ENCODE results near the gene WDR31.
A peak's percentile ranks its signal among the peaks of the same experiment; 100 is the strongest.

Gene WDR31

DNA sequence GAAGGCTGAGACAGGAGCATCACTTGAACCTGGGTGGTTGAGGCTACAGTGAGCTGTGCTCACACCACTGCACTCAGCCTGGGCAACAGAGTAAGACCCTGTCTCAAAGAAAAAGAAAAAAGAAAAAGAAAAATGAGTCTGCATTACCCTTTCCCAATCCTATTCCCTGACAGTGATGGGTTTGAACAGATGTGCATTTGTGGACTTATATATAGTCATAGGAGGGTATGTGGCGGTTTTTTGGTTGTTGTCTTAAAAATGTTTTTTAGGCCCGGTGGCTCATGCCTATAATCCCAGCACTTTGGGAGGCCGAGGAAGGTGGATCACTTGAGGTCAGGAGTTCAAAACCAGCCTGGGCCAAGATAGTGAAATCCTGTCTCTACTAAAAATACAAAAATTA is 23.3 kb upstream of the WDR31 start:
- TF ChIP-seq, protein P1, sequence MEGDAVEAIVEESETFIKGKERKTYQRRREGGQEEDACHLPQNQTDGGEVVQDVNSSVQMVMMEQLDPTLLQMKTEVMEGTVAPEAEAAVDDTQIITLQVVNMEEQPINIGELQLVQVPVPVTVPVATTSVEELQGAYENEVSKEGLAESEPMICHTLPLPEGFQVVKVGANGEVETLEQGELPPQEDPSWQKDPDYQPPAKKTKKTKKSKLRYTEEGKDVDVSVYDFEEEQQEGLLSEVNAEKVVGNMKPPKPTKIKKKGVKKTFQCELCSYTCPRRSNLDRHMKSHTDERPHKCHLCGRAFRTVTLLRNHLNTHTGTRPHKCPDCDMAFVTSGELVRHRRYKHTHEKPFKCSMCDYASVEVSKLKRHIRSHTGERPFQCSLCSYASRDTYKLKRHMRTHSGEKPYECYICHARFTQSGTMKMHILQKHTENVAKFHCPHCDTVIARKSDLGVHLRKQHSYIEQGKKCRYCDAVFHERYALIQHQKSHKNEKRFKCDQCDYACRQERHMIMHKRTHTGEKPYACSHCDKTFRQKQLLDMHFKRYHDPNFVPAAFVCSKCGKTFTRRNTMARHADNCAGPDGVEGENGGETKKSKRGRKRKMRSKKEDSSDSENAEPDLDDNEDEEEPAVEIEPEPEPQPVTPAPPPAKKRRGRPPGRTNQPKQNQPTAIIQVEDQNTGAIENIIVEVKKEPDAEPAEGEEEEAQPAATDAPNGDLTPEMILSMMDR (IDR thresholded peaks at IDR 0.05; ENCODE audit: low read depth, low read length, missing control alignments), result no peak
- H3K4me3 ChIP-seq (replicated peaks; ENCODE audit: low read depth, low read length), result no peak overlapping the region
- no peak for DNase-seq (ENCODE audit: extremely low read depth, low read depth)

GRCh38 chr9:113361304-113362018 is 21.4 kb upstream of the WDR31 start:
- H3K4me3 ChIP-seq (replicated peaks; ENCODE audit: low read depth, low read length), result no peak overlapping the region
- TF ChIP-seq, protein P1 (IDR thresholded peaks at IDR 0.05; ENCODE audit: low read depth, low read length, missing control alignments), result no peak
- DNase-seq (ENCODE audit: extremely low read depth, low read depth), result no peak

GRCh38 chr9:113360242-113360842 is 20.3 kb upstream of the WDR31 start:
- TF ChIP-seq, protein P1 (IDR thresholded peaks at IDR 0.05; ENCODE audit: low read depth, low read length, missing control alignments), result no peak
- no peak overlapping the region for H3K4me3 ChIP-seq (replicated peaks; ENCODE audit: low read depth, low read length)
- no peak for DNase-seq (ENCODE audit: extremely low read depth, low read depth)

DNA sequence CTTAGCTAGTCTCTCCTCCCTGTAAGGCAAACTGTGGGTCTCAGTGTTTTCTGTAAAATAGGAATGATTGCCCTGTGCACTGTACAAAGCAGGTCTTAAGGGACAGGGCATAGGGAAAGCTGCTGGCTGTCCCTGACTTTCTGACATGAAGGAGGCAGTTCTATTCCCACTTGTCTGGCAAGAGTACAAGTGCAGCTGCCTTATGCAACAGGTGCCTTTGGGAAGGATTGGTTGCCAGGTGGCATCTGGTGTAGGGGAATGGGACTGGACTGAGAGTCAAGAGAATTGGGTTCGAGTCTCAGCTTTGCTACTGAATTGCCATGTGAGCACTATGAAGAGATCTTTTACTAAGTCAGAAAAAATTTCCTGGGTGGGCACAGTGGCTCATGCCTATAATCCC is 19.3 kb upstream of the WDR31 start:
- no peak for DNase-seq (ENCODE audit: extremely low read depth, low read depth)

GRCh38 chr9:113356686-113357292 is 16.7 kb upstream of the WDR31 start:
- H3K4me3 ChIP-seq (replicated peaks; ENCODE audit: low read depth, low read length), result no peak overlapping the region
- TF ChIP-seq, protein P1 (IDR thresholded peaks at IDR 0.05; ENCODE audit: low read depth, low read length, missing control alignments), result no peak
- no peak for DNase-seq (ENCODE audit: extremely low read depth, low read depth)

More for the DNA sequence above, 19.3 kb upstream of the WDR31 start:
- TF ChIP-seq, protein P1 (IDR thresholded peaks at IDR 0.05; ENCODE audit: low read depth, low read length, missing control alignments), result no peak
- no peak overlapping the region for H3K4me3 ChIP-seq (replicated peaks; ENCODE audit: low read depth, low read length)

GRCh38 chr9:113355040-113355596 is 15.0 kb upstream of the WDR31 start:
- DNase-seq (ENCODE audit: extremely low read depth, low read depth), result no peak
- no peak overlapping the region for H3K4me3 ChIP-seq (replicated peaks; ENCODE audit: low read depth, low read length)
- TF ChIP-seq, protein P1 (IDR thresholded peaks at IDR 0.05; ENCODE audit: low read depth, low read length, missing control alignments), result peak; percentile 21
